ENCODE results near the gene MMP10.
A peak's percentile ranks its signal among the peaks of the same experiment; 100 is the strongest.

The MMP10 gene

DNA sequence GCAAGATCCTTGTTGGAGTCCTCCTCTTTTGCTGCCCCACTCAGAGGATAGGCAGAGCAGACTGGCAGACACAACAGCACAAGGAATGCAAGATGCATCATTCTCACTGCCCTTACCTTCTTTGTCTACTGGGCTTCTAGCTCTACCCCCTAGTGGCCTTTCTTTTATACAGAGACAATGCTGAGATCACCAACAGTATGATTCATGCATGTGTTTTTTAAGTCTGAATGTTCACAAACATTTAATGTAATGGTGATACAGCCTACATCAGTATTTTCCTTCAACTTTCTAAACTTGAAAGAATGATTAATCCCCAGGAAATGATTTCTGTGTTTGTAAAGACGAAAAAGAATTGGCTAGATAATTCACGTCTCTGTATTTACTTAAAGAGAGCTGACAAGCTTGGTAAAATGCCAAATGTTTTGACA is at the start of gene MMP10:
Gene MMP10 (minus strand): TSS at position 138 of the 428 bp plus-strand sequence. CDS start 37 bp downstream, at position 101.
- peak; percentile 41 for DNase-seq

DNA sequence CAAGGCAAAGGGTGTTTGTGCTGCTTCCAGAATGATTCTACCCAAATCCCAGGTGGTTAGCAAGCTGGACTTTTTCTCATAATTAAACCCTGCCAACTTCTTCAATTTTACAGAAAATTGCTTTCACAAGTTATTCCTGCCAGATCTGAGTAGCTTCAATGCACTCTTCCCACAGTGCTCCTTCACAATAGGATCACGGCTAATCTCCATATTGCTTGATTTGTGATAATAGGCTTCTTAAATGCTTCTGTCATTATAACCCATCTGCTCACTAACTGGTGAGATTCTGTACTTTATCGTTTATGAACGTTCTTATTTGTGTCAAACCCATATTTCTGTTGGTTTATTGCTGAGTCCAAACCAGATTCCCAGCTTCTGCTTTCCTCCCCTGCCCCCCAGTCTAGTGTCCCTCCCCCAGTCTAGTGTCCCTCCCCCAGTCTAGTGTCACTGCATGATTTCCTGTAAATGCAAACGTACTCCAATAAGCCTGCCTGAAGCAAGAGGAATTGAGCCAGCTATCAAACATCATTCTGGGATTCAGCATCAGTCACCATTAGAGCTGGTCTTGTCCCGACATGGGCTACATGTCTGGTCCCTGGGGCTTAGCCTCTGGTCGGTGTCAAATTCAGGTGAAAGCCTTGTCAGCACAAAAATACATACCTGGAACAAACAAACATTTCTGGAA is 49.0 kb upstream of the MMP10 start:
- DNase-seq: no peak

- no peak for DNase-seq
These were observed 44.1 kb upstream of the MMP10 start for GRCh38 chr11:102824556-102824955.

GRCh38 chr11:102819491-102819890 is 39.1 kb upstream of the MMP10 start:
- DNase-seq: no peak

DNA sequence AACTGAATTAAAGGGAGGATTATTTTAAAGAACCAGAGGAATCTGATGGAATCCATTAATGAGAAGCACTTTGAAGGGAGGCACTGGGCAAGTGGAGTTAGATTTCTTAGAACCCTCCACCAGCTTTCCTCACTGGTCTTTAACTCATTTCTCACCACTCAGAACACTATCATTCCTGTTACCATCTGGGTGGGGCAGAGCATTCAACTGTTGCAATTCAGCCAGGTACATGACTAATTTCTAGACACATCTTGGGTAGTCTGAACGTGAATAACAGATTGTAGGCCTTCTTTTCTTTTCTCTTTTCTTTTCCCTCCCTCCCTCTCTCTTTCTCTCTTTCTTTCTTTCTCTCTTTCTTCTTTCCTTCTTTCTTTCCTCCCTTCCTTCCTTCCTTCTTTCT is 33.1 kb upstream of the MMP10 start:
- DNase-seq: no peak

GRCh38 chr11:102812188-102812587 is 31.8 kb upstream of the MMP10 start:
- DNase-seq: no peak

DNA sequence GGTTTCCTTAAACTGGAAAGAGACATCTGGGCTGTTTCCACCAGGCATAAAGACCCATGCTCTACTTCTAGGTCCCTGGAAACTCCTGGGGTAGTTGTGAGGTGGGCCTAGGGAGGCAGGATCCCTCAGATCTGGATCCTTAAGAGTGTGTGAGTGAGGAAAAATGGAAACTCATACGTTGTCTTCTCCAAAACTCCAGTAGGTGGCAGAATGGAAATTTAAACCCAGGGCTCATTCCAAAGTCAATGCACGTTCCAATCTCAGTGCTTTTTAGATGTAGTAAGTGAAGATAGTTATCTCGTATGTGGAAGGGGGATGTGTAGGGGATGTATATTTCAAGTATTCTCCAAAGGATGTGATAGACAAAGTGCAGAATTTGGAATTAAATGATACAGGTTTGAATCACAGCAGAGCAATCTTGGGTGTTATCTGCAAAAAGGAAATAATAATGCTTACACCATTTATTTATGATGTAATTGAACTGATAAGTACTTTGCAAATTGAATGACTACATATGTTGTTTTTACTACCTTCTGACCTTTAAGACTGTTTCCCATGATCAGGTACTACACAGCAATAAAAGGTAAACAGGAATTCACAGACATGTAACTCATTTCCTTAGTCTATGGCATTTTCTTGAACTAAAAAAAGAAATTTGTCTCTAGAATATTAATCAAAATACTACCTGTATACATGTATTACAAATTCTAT is 30.7 kb upstream of the MMP10 start:
- no peak for DNase-seq

DNA sequence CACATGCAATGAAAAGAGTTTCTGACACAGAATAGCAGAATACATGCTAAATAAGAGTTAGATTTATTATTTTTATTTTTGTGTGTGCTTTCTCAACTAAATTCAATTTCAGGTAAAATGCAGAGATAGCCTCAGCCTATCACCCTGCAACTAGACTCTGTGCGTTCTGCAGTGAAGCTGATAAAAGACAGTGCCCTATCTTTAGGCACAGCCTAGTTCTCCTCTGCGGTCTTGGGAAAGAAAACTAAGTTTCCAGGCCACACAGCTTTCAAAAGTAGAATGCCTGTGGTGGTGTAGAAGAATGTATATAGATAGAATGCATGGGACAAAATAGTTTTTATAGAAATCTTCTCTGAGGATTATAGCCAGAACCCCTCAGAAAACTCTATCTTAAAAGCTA is 29.5 kb upstream of the MMP10 start:
- no peak for DNase-seq

DNA sequence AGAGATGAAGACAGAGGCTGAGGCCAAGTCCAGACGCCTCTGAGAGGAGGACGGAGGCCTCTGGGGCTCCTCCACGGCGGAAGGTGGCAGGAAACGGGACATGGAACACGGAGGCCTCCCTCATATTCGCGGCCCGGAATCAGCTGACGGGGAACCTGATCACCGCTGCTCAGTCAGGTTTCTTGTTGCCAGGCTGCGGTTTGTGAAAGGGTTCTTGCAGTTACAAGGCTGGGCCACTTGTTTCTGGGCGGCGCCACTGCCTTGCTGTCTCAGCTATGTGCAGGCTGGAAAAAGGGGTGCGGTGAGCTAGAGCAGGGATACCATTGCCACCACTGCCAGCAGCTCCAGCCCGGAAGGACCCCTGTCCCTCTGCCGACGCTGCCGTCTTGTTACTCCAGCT is 27.5 kb upstream of the MMP10 start:
- no peak for DNase-seq

GRCh38 chr11:102806296-102806695 is 25.9 kb upstream of the MMP10 start:
- DNase-seq: no peak

DNA sequence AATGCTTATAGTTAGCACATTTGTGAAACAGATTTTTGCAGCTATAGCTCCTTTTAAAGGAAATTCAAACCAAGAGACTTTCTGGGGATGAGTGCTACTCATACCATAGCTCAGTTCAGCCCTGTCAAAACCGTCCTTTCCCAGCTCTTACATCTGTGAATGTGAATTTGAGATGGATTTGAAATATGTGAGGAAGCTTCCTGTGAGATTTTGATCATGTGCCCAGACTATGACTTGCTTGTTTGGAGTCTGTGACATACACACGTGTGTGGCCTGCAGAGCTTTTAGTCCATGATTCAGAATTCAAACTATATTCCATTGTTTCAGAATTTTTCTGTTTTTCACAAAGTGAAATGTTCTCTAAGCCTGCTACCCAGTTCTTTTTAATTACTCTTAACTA is 21.9 kb upstream of the MMP10 start:
- no peak for DNase-seq

GRCh38 chr11:102800767-102801166 is 20.3 kb upstream of the MMP10 start:
- no peak for DNase-seq

DNA sequence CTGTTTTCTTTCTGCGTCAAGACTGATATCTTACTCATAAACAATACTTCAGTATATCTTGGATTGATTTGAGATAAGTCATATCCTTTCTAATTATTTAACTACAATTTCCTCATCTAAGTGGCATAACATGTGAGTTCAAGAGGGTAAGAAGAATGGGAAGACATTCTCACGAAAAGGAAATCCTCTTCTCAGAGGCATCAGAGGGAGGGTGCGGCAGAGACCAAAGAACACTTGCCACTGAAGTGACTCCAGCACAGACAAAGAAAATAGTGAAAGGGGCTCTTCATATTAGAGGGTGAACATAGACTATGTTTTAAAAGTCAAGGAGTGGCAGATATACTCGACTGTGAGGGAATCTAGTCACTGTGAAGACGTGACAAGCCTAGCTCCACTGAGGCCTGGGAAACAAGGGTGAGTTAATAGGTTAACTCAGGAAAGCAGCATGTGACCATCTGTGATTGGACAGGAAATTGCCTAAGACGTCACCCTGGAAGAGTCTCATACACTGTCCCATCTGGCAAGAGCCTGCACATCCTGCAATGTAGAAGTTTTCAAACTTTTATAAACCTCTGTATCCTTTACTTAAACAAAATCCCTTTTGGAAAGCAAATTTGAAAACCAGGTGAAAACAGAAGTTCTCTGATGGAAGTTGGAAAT is 19.4 kb upstream of the MMP10 start:
- no peak for DNase-seq

GRCh38 chr11:102798012-102798746 is 17.8 kb upstream of the MMP10 start, which contains the start of gene MMP1:
MMP1 (minus strand) TSS chr11:102798160; CDS start chr11:102798092, 68 bp downstream.
- no peak for DNase-seq

DNA sequence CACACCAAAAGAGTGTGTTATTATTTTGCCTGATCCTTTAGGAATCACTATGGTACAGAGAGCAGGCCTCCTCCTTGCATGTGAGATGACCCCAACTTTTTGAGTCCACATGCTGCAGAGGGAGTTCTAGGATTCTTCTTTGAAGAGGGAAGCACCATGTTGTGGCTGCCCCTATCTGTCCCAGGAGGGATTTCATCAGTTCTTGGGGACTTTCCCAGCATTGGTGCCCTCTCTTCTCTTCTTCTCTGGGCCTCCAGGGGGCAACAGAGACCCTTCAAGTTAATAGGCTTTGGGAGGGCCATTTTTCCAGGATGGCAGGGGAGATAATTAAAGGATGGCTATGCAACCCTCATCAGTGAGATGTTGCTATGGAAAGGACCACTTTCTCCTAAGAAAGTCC is 14.0 kb upstream of the MMP10 start:
- DNase-seq: no peak

GRCh38 chr11:102793677-102794290 is 13.4 kb upstream of the MMP10 start:
- DNase-seq: no peak

- no peak for DNase-seq
These were observed 12.2 kb upstream of the MMP10 start for GRCh38 chr11:102792604-102793003.

DNA sequence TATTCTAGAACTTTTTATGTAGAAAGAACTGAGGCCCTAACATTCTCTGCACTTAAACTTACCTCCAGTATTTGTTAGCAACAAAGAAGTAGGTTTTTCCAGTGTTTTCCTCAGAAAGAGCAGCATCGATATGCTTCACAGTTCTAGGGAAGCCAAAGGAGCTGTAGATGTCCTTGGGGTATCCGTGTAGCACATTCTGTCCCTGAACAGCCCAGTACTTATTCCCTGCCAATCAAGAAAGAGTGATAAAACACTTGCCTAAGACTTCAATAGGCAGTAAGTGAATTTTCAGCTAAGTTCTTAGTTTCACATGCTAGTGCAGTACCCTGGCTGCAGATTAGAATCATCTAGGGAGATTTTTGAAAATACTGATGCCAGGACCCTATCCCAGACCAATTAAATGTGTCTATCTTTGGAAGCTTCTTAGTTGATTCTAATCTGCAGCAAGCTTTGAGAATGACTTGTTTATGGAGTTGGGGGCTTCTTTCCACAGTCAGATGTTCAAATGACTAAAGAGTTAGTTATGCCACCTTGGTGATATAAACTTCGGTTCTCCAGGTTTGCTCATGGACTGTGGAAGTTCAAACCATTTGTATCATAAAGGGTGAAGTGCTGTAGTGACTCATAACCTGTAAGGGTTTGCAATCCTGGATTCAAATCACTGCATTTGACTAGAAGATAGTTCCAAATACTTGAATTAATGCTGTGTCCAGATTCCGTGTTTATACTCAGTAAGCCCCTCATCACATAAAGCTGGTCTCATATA is 11.0 kb upstream of the MMP10 start:
- no peak for DNase-seq

DNA sequence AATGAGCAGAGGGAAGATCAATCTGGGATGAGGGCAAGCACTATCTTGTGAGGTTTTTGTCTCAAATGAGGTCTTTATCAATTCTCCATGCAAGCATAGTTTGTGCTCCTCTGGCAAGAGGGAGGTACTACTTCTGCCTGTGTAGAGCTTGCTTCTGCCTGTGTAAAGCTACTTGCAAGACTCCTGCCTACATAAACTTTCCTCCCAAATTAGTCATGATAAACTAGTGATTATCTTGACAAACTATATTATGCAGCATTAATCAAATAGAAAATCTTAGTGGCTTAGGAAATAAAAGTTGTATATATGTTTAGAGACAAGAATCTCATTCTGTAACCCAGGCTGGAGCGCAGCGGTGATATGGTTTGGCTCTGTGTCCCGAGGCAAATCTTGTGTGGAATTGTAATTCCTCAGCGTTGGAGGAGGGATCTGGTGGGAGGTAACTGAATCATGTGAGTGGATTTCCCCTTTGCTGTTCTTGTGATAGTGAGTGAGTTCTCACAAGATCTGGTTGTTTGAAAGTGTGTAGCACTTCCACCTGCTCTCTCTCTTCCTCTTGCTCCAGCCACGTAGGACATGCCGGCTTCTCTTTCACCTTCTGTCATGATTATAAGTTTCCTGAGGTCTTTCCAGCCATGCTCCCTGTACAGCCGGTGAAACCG is 8.0 kb upstream of the MMP10 start:
- DNase-seq: no peak

- DNase-seq: no peak
These were observed 4.0 kb upstream of the MMP10 start for GRCh38 chr11:102784380-102784779.

GRCh38 chr11:102783720-102784119 is 3.3 kb upstream of the MMP10 start:
- no peak for DNase-seq
